GM12875 (cell line): ENCODE measurements around the gene GULP1.

Experiments used
- H3K4me3 ChIP-seq: one replicate; pipeline ENCODE4 v1.5.1; 2011; ENCODE audit warnings: low read depth, low read length, control low read depth
- CTCF ChIP-seq: IDR thresholded peaks from 2 replicates; pipeline ENCODE4 v1.5.1; 2011; ENCODE audit warnings: low read depth, mild to moderate bottlenecking, control low read depth, inconsistent platforms, low read length, moderate library complexity, borderline replicate concordance; ENCODE audit not compliant: insufficient read depth

The GULP1 gene

GRCh38 chr2:188471166-188471565 lies 179.5 kb downstream of the GULP1 start:
- TF ChIP-seq CTCF: no peak

GRCh38 chr2:188473306-188473705 lies 181.6 kb downstream of the GULP1 start:
- TF ChIP-seq CTCF: no peak
- H3K4me3 ChIP-seq: no peak overlapping the region

More at GRCh38 chr2:188471166-188471565, 179.5 kb downstream of the GULP1 start:
- H3K4me3 ChIP-seq: no peak overlapping the region

- H3K4me3 ChIP-seq: no peak overlapping the region
- TF ChIP-seq CTCF: no peak
Measured at GRCh38 chr2:188474316-188474715, 182.6 kb downstream of the GULP1 start.

- H3K4me3 ChIP-seq: no peak overlapping the region
- no peak for TF ChIP-seq CTCF
Measured at GRCh38 chr2:188475945-188476344, 184.3 kb downstream of the GULP1 start.

GRCh38 chr2:188477564-188478103 lies 186.0 kb downstream of the GULP1 start:
- TF ChIP-seq CTCF: no peak
- H3K4me3 ChIP-seq: no peak overlapping the region

GRCh38 chr2:188478724-188479123 lies 187.1 kb downstream of the GULP1 start:
- H3K4me3 ChIP-seq: no peak overlapping the region
- no peak for TF ChIP-seq CTCF

GRCh38 chr2:188481474-188481873 lies 189.8 kb downstream of the GULP1 start:
- TF ChIP-seq CTCF: no peak
- no peak overlapping the region for H3K4me3 ChIP-seq
